ENCODE data around the gene FNBP1.

Gene FNBP1

GRCh38 chr9:129919277-129919676, 123.7 kb downstream of the FNBP1 start:
- H3K4me3 ChIP-seq (ENCODE audit: low read depth, low read length), result no peak overlapping the region
- no peak for DNase-seq (ENCODE audit: low read depth)
- no peak for TF ChIP-seq CTCF (IDR thresholded peaks at IDR 0.05; ENCODE audit: insufficient read depth, low read depth, low read length, missing control alignments)

GRCh38 chr9:129918296-129918950, 124.6 kb downstream of the FNBP1 start:
- H3K4me3 ChIP-seq (ENCODE audit: low read depth, low read length), result no peak overlapping the region
- no peak for TF ChIP-seq CTCF (IDR thresholded peaks at IDR 0.05; ENCODE audit: insufficient read depth, low read depth, low read length, missing control alignments)
- DNase-seq (ENCODE audit: low read depth), result no peak

GRCh38 chr9:129916707-129917106, 126.3 kb downstream of the FNBP1 start:
- no peak for TF ChIP-seq CTCF (IDR thresholded peaks at IDR 0.05; ENCODE audit: insufficient read depth, low read depth, low read length, missing control alignments)
- DNase-seq (ENCODE audit: low read depth), result no peak
- no peak overlapping the region for H3K4me3 ChIP-seq (ENCODE audit: low read depth, low read length)

GRCh38 chr9:129914051-129914450, 128.9 kb downstream of the FNBP1 start:
- DNase-seq (ENCODE audit: low read depth), result no peak
- no peak overlapping the region for H3K4me3 ChIP-seq (ENCODE audit: low read depth, low read length)
- no peak for TF ChIP-seq CTCF (IDR thresholded peaks at IDR 0.05; ENCODE audit: insufficient read depth, low read depth, low read length, missing control alignments)

GRCh38 chr9:129910628-129911567, 132.1 kb downstream of the FNBP1 start:
- TF ChIP-seq CTCF (IDR thresholded peaks at IDR 0.05; ENCODE audit: insufficient read depth, low read depth, low read length, missing control alignments), result no peak
- DNase-seq (ENCODE audit: low read depth), result no peak
- no peak overlapping the region for H3K4me3 ChIP-seq (ENCODE audit: low read depth, low read length)

GRCh38 chr9:129909851-129910250, 133.1 kb downstream of the FNBP1 start:
- no peak for TF ChIP-seq CTCF (IDR thresholded peaks at IDR 0.05; ENCODE audit: insufficient read depth, low read depth, low read length, missing control alignments)
- DNase-seq (ENCODE audit: low read depth), result no peak
- no peak overlapping the region for H3K4me3 ChIP-seq (ENCODE audit: low read depth, low read length)
